OCI-LY3 (cell line): ENCODE measurements around the gene CNTNAP2.

Source experiments
- CTCF ChIP-seq: fragments of 200-600, 300-600 bp; sonication (generic); IDR thresholded peaks from 2 replicates; pipeline ENCODE4 v1.5.1; 2014; ENCODE audit warnings: antibody characterized with exemption, low read length, low read depth
- EZH2phosphoT487 ChIP-seq: fragments of 200-600 bp; shearing (Covaris generic); IDR thresholded peaks from 2 replicates; pipeline ENCODE4 v1.6.1; 2018; ENCODE audit warnings: antibody characterized with exemption, mixed run types, low read depth

- TF ChIP-seq CTCF (no peak), EZH2phosphoT487 (no peak)
These were observed 1360.9 kb downstream of the CNTNAP2 start for GRCh38 chr7:147477526-147477925.
